HL-60 (cell line): ENCODE results near the gene MICB.
"Not testable (repeated sequence)": the region's sequence is repeated elsewhere in the genome, so short reads cannot be mapped to it uniquely, and the experiment has no call there.

Experiments used
- DNase-seq, 2 experiments: peaks; one replicate each; pipeline ENCODE4 v3.0.0-alpha.2; 2010 to 2020; ENCODE audit warnings: low read depth in 1 of 2, low spot score in 1 of 2
- H3K27ac ChIP-seq: fragments of 250-450 bp; sonication (Bioruptor Pico); replicated peaks from 2 replicates; pipeline ENCODE4 v1.5.1; 2020; ENCODE audit warnings: mild to moderate bottlenecking, moderate library complexity
- H3K27me3 ChIP-seq: fragments of 250-450 bp; sonication (Bioruptor Pico); 2 replicates; pipeline ENCODE4 v1.5.1; 2021; ENCODE audit warnings: mild to moderate bottlenecking, moderate library complexity; ENCODE audit not compliant: insufficient read depth, poor library complexity, severe bottlenecking
- H3K4me3 ChIP-seq: replicated peaks from 2 replicates; pipeline ENCODE4 v1.5.1; 2011; ENCODE audit warnings: mild to moderate bottlenecking, control low read depth, low read length; ENCODE audit not compliant: insufficient read depth
- CTCF ChIP-seq: IDR thresholded peaks from one replicate; pipeline ENCODE4 v1.5.1; 2011; ENCODE audit warnings: low read length, control low read depth, inconsistent platforms; ENCODE audit not compliant: insufficient read depth
- GABPA ChIP-seq: IDR thresholded peaks from 2 replicates; pipeline ENCODE4 v1.6.1; 2012; ENCODE audit warnings: low read depth
- POLR2AphosphoS5 ChIP-seq: IDR thresholded peaks from 2 replicates; pipeline ENCODE4 v1.6.1; 2012; ENCODE audit warnings: low read depth
- REST ChIP-seq: IDR thresholded peaks from 2 replicates; pipeline ENCODE4 v1.6.1; 2012; ENCODE audit warnings: low read depth; ENCODE audit not compliant: insufficient replicate concordance
- SPI1 ChIP-seq: IDR thresholded peaks from 2 replicates; pipeline ENCODE4 v1.6.1; 2012; ENCODE audit warnings: low read depth, mild to moderate bottlenecking, borderline replicate concordance

MICB gene

GRCh38 chr6:31498748-31499147, 803 bp downstream of the MICB start:
- Histone ChIP-seq H3K27me3 (no peaks in the 10 kb centered on the region), H3K27ac (no peak overlapping the region), H3K4me3 (peak overlapping the region; percentile 25)
- TF ChIP-seq GABPA (no peak), REST (no peak), CTCF (no peak), SPI1 (no peak), POLR2AphosphoS5 (no peak)
- no peak for DNase-seq

- not testable (repeated sequence) for H3K27me3 ChIP-seq, H3K27ac ChIP-seq, DNase-seq, H3K4me3 ChIP-seq
These were observed 1.7 kb downstream of the MICB start for GRCh38 chr6:31499648-31500047.

GRCh38 chr6:31502586-31502985, 4.6 kb downstream of the MICB start:
- DNase-seq, result no peak
- Histone ChIP-seq H3K27me3 (no peaks in the 10 kb centered on the region), H3K4me3 (no peak overlapping the region), H3K27ac (no peak overlapping the region)
- TF ChIP-seq CTCF, result no peak
- TF ChIP-seq SPI1, result no peak
- TF ChIP-seq POLR2AphosphoS5, result no peak
- TF ChIP-seq REST, result no peak
- TF ChIP-seq GABPA, result no peak

GRCh38 chr6:31509036-31509435, 11.1 kb downstream of the MICB start:
- not testable (repeated sequence) for H3K27me3 ChIP-seq, DNase-seq, H3K4me3 ChIP-seq, H3K27ac ChIP-seq

- TF ChIP-seq GABPA, result no peak
- TF ChIP-seq REST, result no peak
- no peak overlapping the region for H3K4me3 ChIP-seq
- no peak for DNase-seq
These were observed 12.1 kb downstream of the MICB start for GRCh38 chr6:31510007-31510406.

More at GRCh38 chr6:31510007-31510406, 12.1 kb downstream of the MICB start:
- Histone ChIP-seq H3K27me3 (no peaks in the 10 kb centered on the region), H3K27ac (no peak overlapping the region)
